K562 (cell line): ENCODE results near the gene CYCS. TPM values are rescaled to one million over a fixed set of nuclear protein-coding genes. Genes with fewer than 3 reads are reported as not detected.
A peak's percentile ranks its signal among the peaks of the same experiment; 100 is the strongest.

ENCODE experiments used
- BHLHE40 ChIP-seq: IDR thresholded peaks from 2 replicates; pipeline ENCODE4 v1.6.1; 2011; ENCODE audit warnings: low read length, improper control_type of control experiment
- BRF1 ChIP-seq: IDR thresholded peaks from 3 replicates; pipeline ENCODE4 v1.6.1; 2011; ENCODE audit warnings: borderline replicate concordance, mild to moderate bottlenecking; ENCODE audit not compliant: insufficient read length; ENCODE audit errors: extremely low read depth
- KDM5B ChIP-seq: fragments of 200-600 bp; sonication (generic); IDR thresholded peaks from 2 replicates; pipeline ENCODE4 v1.6.1; 2012; ENCODE audit warnings: low read depth, mild to moderate bottlenecking, moderate library complexity, low read length, control low read depth, inconsistent platforms; ENCODE audit not compliant: insufficient replicate concordance
- MTA1 ChIP-seq: fragments of 450-650 bp; IDR thresholded peaks from 2 replicates; pipeline ENCODE4 v1.6.1; 2017; ENCODE audit warnings: borderline replicate concordance
- NFIC ChIP-seq: fragments of 450-650 bp; IDR thresholded peaks from 2 replicates; pipeline ENCODE4 v1.6.1; 2017; ENCODE audit warnings: mild to moderate bottlenecking, inconsistent platforms
- PCBP1 ChIP-seq: fragments of 200-400 bp; formaldehyde crosslinking; IDR thresholded peaks from 2 replicates; pipeline ENCODE4 v1.6.1; 2018; ENCODE audit warnings: mild to moderate bottlenecking, low read depth, low read length; ENCODE audit not compliant: poor library complexity, severe bottlenecking
- POLR2AphosphoS2 ChIP-seq: IDR thresholded peaks from 2 replicates; pipeline ENCODE4 v1.6.1; 2012; ENCODE audit warnings: low read length, improper control_type of control experiment
- PRPF4 ChIP-seq: fragments of 200-400 bp; formaldehyde crosslinking; IDR thresholded peaks from one replicate; pipeline ENCODE4 v1.6.1; 2017; ENCODE audit warnings: low read length, low read depth, mild to moderate bottlenecking; ENCODE audit not compliant: insufficient read depth, poor library complexity, severe bottlenecking
- RB1 ChIP-seq: fragments of 450-650 bp; IDR thresholded peaks from 2 replicates; pipeline ENCODE4 v1.6.1; 2017; ENCODE audit warnings: low read depth, mild to moderate bottlenecking
- RBM22 ChIP-seq: fragments of 200-400 bp; formaldehyde crosslinking; IDR thresholded peaks from 2 replicates; pipeline ENCODE4 v1.6.1; 2018; ENCODE audit warnings: low read length, low read depth; ENCODE audit not compliant: poor library complexity, severe bottlenecking
- RBM39 ChIP-seq: fragments of 200-400 bp; formaldehyde crosslinking; optimal IDR thresholded peaks from 2 replicates; pipeline ENCODE3; 2018; ENCODE audit warnings: low read depth, low read length
- SMARCE1 ChIP-seq: fragments of 450-650 bp; IDR thresholded peaks from 2 replicates; pipeline ENCODE4 v1.7.1; 2016; ENCODE audit warnings: mild to moderate bottlenecking
- TEAD2 ChIP-seq: fragments of 450-650 bp; IDR thresholded peaks from 2 replicates; pipeline ENCODE4 v1.6.1; 2016; ENCODE audit warnings: missing genetic modification characterization, control low read depth, missing compliant biosample characterization
- ZNF146 ChIP-seq: IDR thresholded peaks from one replicate; pipeline ENCODE4 v1.6.1; 2018; ENCODE audit warnings: missing compliant biosample characterization; ENCODE audit not compliant: unreplicated experiment
- ZNF23 ChIP-seq: fragments of 250-450 bp; sonication (Bioruptor Pico); IDR thresholded peaks from 2 replicates; pipeline ENCODE4 v1.4.0; 2020; ENCODE audit warnings: mild to moderate bottlenecking
- polyA plus RNA-seq, 8 experiments: library from polyadenylated mRNA; depleted of rRNA in 4 of 8; stranded (reverse) in 5 of 8; unstranded in 3 of 8; fragments of >200 nt; fragmentation: Nextera tagmentation in 2 of 8; fragmentation: Illumina TruSeq in 1 of 8; extraction: Ambion mirVana in 2 of 8; extraction: Trizol in 1 of 8; gene quantifications; 2 replicates each; pipeline versions ENCODE4 v1.2.1 to v1.2.3, GENCODE V29; 2011 to 2014; ENCODE audit warnings: inconsistent platforms in 1 of 8, missing spikeins in 1 of 8
- total RNA-seq, 7 experiments: library from RNA; depleted of rRNA in 6 of 7; stranded (reverse); fragments of >200 nt in 6 of 7; fragmentation: Illumina TruSeq in 2 of 7; extraction: Trizol in 2 of 7; gene quantifications; 2 replicates each; pipeline versions ENCODE4 v1.2.1 to v1.2.3, GENCODE V29; 2011 to 2021; ENCODE audit warnings: low replicate concordance in 1 of 7
- TF ChIP-seq, protein P1 (sequence below), 2 experiments: fragments of 450-650 bp in 1 of 2; sonication (generic) in 1 of 2; formaldehyde crosslinking in 1 of 2; IDR thresholded peaks in 1 of 2; conservative IDR thresholded peaks in 1 of 2; 2 replicates each; pipeline versions ENCODE4 v1.6.1 to v1.8.1; 2016 to 2023; ENCODE audit warnings: mild to moderate bottlenecking in 2 of 2, moderate library complexity in 2 of 2, inconsistent platforms in 1 of 2, missing genetic modification reagents in 1 of 2

CYCS gene
- total and polyA plus RNA-seq, 9 of the 15 experiments (the other 6 are each of a cell fraction or from before 2014, with no cell fraction given), result 206 to 1,425 (median 438) TPM

DNA sequence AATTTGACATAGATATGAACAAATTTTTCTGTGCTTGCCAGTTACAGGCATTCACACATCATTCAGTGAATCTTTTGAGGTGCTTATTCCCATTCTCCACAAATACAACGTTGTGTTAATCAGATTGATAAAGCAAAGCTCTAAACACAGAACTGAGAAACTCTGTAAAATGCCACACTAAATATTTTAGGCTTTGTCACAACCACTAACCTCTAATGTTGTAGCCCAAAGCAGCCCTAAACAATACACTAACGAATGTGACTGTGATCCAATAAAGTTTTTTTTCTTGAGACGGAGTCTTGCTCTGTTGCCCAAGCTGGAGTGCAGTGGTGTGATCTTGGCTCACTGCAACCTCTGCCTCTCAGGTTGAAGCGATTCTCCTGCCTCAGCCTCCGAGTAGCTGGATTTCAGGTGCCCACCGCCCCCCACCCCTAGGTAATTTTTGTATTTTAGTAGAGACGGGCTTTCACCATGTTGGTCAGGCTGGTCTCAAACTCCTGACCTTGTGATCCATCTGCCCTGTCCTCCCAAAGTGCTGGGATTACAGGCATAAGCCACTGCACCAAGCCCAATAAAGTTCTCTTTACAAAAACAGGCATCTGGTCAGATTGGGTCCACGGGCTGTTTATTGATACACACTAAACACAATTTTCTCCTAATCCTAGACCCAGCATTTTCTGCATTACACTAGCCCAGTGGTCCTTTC is 6.9 kb downstream of the CYCS start (continued):
- TF ChIP-seq, protein P1, sequence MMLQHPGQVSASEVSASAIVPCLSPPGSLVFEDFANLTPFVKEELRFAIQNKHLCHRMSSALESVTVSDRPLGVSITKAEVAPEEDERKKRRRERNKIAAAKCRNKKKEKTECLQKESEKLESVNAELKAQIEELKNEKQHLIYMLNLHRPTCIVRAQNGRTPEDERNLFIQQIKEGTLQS (IDR thresholded peaks at IDR 0.05), result no peak
- TF ChIP-seq, protein P1 (CRISPR knock-in tag; conservative IDR thresholded peaks at IDR 0.05), result no peak
- TF ChIP-seq PRPF4 (no peak), POLR2AphosphoS2 (peak; percentile 28; the same call in 1 of the 2 replicates), BHLHE40 (no peak), ZNF146 (CRISPR knock-in tag) (no peak), TEAD2 (tag) (no peak), MTA1 (no peak), NFIC (no peak), RB1 (no peak), PCBP1 (no peak), RBM22 (peak; percentile 76), KDM5B (no peak), SMARCE1 (no peak), RBM39 (no peak), BRF1 (no peak), ZNF23 (CRISPR knock-in tag) (no peak)
